Left ventricle myocardium inferior (tissue), 1 donor: ENCODE data around the gene COL23A1. TPM values are rescaled to one million over a fixed set of nuclear protein-coding genes. Genes with fewer than 3 reads are reported as not detected.
A peak's percentile ranks its signal among the peaks of the same experiment; 100 is the strongest.
"Not testable (repeated sequence)": the region's sequence is repeated elsewhere in the genome, so short reads cannot be mapped to it uniquely, and the experiment has no call there.

Experiments
- DNase-seq: peaks from one replicate; pipeline ENCODE4 v3.0.0-alpha.2; 2020
- H3K27ac ChIP-seq: fragments of 200-600 bp; replicated peaks from 2 replicates; pipeline ENCODE4 v1.8.0; 2021
- H3K27me3 ChIP-seq: fragments of 200-600 bp; 2 replicates; pipeline ENCODE4 v1.8.0; 2021; ENCODE audit warnings: low read depth
- H3K36me3 ChIP-seq: fragments of 200-600 bp; 2 replicates; pipeline ENCODE4 v1.8.0; 2021
- H3K4me1 ChIP-seq: fragments of 200-600 bp; 2 replicates; pipeline ENCODE4 v1.8.0; 2021
- H3K4me3 ChIP-seq: fragments of 200-600 bp; 2 replicates; pipeline ENCODE4 v1.8.0; 2021; ENCODE audit warnings: mild to moderate bottlenecking, moderate library complexity
- H3K9me3 ChIP-seq: fragments of 200-600 bp; replicated peaks from 2 replicates; pipeline ENCODE4 v1.8.0; 2021
- CTCF ChIP-seq: fragments of 200-600 bp; IDR thresholded peaks from 2 replicates; pipeline ENCODE4 v1.8.0; 2021; ENCODE audit warnings: antibody characterized with exemption, mild to moderate bottlenecking, borderline replicate concordance
- intact Hi-C: fragments of 100-400 bp; cut with micrococcal nuclease; formaldehyde crosslinking; loops from one replicate; pipeline ENCODE4 v1.11.0; 2022
- total RNA-seq: library from RNA; stranded (reverse); fragmentation: NEBNext Ultra II Directional; extraction: Animal tissue kit (Norgen Biotek cat#: 25700); gene quantifications from one replicate; pipeline ENCODE4 v1.2.1, GENCODE V29; 2021
- donor health status: DM: no; HTN: yes; CAD: no; lungs with severe emphysema.

COL23A1 gene
- total RNA-seq, 1 donor from 2014 or later = 27.4 TPM

- no peak for DNase-seq
- Histone ChIP-seq H3K9me3 (no peaks in the 10 kb centered on the region), H3K4me1 (peaks cover 35% of the 10 kb centered on the region), H3K4me3 (no peak overlapping the region), H3K36me3 (no peaks in the 10 kb centered on the region), H3K27ac (no peak overlapping the region), H3K27me3 (peaks cover 38% of the 10 kb centered on the region)
- TF ChIP-seq CTCF = no peak
- intact Hi-C loops = no loop called here
Observed at GRCh38 chr5:178586396-178586795, 3.8 kb downstream of the COL23A1 start.

GRCh38 chr5:178585421-178585820 is 4.8 kb downstream of the COL23A1 start:
- intact Hi-C loops, H3K9me3 ChIP-seq, H3K4me3 ChIP-seq, H3K27ac ChIP-seq, H3K36me3 ChIP-seq: not testable (repeated sequence)
- H3K4me1 ChIP-seq = peaks cover 26% of the 10 kb centered on the region
- peak; percentile 46 for DNase-seq
- H3K27me3 ChIP-seq = peaks cover 36% of the 10 kb centered on the region

GRCh38 chr5:178583279-178583678 is 6.9 kb downstream of the COL23A1 start:
- no peak for DNase-seq
- no peaks in the 10 kb centered on the region for H3K36me3 ChIP-seq
- intact Hi-C loops = no loop called here

GRCh38 chr5:178582291-178582690 is 7.9 kb downstream of the COL23A1 start:
- no peak for DNase-seq
- intact Hi-C loops = no loop called here
- H3K4me3 ChIP-seq = no peak overlapping the region
- H3K27ac ChIP-seq = no peak overlapping the region
- no peaks in the 10 kb centered on the region for H3K4me1 ChIP-seq
- H3K9me3 ChIP-seq = no peaks in the 10 kb centered on the region
- TF ChIP-seq CTCF = no peak
- H3K36me3 ChIP-seq = no peaks in the 10 kb centered on the region
- H3K27me3 ChIP-seq = peaks cover 21% of the 10 kb centered on the region

More at GRCh38 chr5:178583279-178583678, 6.9 kb downstream of the COL23A1 start:
- H3K27me3 ChIP-seq = peaks cover 23% of the 10 kb centered on the region
- no peak overlapping the region for H3K27ac ChIP-seq
- no peak overlapping the region for H3K4me3 ChIP-seq
- no peaks in the 10 kb centered on the region for H3K9me3 ChIP-seq
- peaks cover 7% of the 10 kb centered on the region for H3K4me1 ChIP-seq
- no peak for TF ChIP-seq CTCF

- Histone ChIP-seq H3K4me1 (peaks cover under 1% of the 10 kb centered on the region), H3K27ac (no peak overlapping the region), H3K27me3 (peaks cover 26% of the 10 kb centered on the region), H3K9me3 (no peaks in the 10 kb centered on the region), H3K36me3 (no peaks in the 10 kb centered on the region), H3K4me3 (no peak overlapping the region)
- no peak for DNase-seq
- intact Hi-C loops = no loop called here
- no peak for TF ChIP-seq CTCF
Observed at GRCh38 chr5:178581621-178582020, 8.6 kb downstream of the COL23A1 start.

- TF ChIP-seq CTCF = no peak
- no peak for DNase-seq
- intact Hi-C loops = no loop called here
Observed at GRCh38 chr5:178580271-178580955, 9.8 kb downstream of the COL23A1 start.

More at GRCh38 chr5:178580271-178580955, 9.8 kb downstream of the COL23A1 start:
- Histone ChIP-seq H3K4me3 (no peak overlapping the region), H3K36me3 (no peaks in the 10 kb centered on the region), H3K9me3 (no peaks in the 10 kb centered on the region), H3K27me3 (peaks cover 32% of the 10 kb centered on the region), H3K4me1 (peaks cover 4% of the 10 kb centered on the region), H3K27ac (no peak overlapping the region)
